GM04503 (cell line): Measurements from ENCODE around the gene TIMP1.
"Not testable (repeated sequence)": the region's sequence is repeated elsewhere in the genome, so short reads cannot be mapped to it uniquely, and the experiment has no call there.

Experiments used
- DNase-seq: peaks from one replicate; pipeline ENCODE4 v3.0.0-alpha.2; 2012; ENCODE audit warnings: low read depth

The TIMP1 gene

GRCh38 chrX:47603125-47603524 lies 20.9 kb downstream of the TIMP1 start:
- not testable (repeated sequence) for DNase-seq

- DNase-seq, result no peak
Observed at GRCh38 chrX:47605024-47605423, 22.8 kb downstream of the TIMP1 start.

DNA sequence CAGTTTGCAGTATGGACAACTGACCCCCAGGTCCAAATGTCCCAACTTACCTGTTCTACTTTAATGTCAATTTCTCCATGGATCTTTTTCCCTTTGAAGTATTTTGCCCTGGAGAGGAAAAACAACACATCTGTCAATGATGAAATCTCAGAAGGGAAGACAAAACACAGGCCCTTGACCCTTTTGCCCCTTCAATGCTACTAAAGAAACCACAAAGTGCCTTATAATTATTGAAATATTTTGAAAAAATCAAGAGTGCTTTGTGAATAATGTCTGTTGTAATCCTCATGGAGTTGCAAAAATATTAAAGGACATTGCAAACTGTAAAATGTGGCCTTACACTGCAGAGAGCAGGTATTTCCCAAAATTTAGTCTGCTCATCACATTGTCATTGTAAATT lies 24.9 kb downstream of the TIMP1 start:
- DNase-seq, result no peak

DNA sequence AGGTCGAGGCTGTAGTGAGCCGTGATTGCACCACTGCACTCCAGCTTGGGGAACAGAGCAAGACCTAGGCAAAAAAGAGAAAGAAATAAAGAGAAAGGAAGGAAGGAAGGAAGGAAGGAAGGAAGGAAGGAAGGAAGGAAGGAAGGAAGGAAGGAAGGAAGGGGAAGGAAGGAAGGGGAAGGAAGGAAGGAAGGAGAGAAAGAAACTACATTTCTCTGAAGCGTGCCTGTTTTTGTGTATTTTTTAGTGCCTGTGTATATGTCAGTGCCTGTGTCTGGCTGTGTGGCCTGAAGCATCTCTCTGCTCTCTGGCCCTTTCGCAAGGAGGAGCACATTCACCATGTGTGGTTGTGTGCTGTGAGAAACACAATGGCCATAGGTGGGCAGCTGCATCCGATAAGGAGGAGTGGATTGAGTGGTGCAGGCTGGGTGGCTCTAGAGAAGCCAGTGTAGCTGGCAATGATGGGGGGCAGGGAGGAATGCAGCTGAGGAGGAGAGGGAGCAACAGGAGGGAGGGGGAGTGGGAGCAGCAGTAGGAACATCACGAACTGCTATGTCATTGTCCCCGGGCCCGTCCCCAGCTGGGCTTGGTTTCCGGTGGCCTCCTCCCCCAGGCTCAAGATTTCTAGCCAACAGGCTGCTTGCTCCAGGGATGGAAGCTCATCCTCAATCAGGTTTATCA lies 26.0 kb downstream of the TIMP1 start:
- no peak for DNase-seq

DNA sequence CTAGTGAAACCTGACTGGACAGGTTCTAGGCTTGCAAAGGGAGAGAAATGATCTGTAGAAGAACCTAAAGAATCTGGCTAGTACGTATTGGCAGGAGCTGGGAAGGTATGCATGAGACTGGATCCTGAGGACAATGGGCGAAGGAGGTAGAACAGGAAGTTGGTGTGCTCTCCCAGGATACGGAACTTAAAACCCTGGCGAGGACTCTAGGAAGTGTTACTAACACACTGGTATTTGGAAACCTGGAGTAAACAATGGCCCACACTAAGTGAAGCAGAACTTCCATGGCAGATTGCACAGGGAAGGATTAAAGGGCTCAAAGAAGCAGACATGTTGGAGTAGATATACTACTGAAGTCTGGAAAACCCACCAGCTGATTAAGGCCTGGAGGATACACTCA lies 28.3 kb downstream of the TIMP1 start:
- DNase-seq, result no peak

GRCh38 chrX:47611489-47611888 lies 29.3 kb downstream of the TIMP1 start:
- DNase-seq, result no peak

GRCh38 chrX:47611926-47612325 lies 29.7 kb downstream of the TIMP1 start:
- DNase-seq, result no peak

DNA sequence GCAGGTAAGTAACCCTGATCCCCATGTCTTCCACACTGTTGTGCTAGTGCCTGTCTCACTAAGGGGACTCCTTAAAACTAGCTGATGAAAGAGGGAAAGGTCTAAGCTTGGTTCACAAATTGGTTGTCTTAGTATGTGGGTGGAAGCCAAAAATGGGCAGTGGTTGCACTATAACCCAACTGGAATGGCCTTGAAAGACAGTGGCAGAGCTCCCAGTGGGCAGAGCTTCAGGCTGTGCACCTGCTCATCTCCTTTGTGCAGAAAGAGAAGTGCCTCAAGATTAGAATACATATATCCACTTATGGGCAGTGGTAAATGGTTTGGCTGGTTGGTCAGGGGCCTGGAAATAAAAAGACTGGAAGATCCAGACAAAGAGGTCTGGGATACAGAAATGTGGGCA lies 30.2 kb downstream of the TIMP1 start:
- no peak for DNase-seq

DNA sequence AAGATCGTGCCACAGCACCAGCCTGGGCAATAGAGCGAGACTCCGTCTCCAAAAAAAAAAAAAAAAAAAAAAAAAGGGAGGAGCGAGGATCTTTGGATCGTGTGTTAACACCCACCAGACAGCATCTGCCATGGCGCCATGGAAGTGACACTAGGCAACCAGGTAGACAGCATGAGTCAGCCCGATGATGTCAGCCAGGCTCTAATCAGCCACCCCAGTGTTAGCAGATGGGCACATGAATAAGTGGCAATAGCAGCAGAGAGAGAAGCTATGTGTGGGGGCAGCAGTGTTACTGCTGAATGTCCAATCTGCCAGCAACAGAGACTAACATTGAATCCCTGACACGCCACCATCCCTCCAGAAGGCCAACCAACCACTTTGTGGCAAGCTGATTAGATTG lies 30.8 kb downstream of the TIMP1 start:
- no peak for DNase-seq

- DNase-seq, result no peak
Observed at GRCh38 chrX:47614618-47615017, 32.4 kb downstream of the TIMP1 start.

GRCh38 chrX:47618923-47619485 lies 36.8 kb downstream of the TIMP1 start:
- no peak for DNase-seq

- no peak for DNase-seq
Observed at GRCh38 chrX:47619486-47620302, 37.5 kb downstream of the TIMP1 start, which contains the start of gene SYN1. Gene SYN1 (minus strand): TSS chrX:47619857. CDS start chrX:47619728, 129 bp downstream.

- no peak for DNase-seq
Observed at GRCh38 chrX:47620303-47620685, 38.1 kb downstream of the TIMP1 start.

GRCh38 chrX:47621851-47622250 lies 39.6 kb downstream of the TIMP1 start:
- no peak for DNase-seq

- DNase-seq, result peak; percentile 17
Observed at GRCh38 chrX:47623540-47624027, 41.3 kb downstream of the TIMP1 start.

GRCh38 chrX:47625365-47625764 lies 43.1 kb downstream of the TIMP1 start:
- no peak for DNase-seq

DNA sequence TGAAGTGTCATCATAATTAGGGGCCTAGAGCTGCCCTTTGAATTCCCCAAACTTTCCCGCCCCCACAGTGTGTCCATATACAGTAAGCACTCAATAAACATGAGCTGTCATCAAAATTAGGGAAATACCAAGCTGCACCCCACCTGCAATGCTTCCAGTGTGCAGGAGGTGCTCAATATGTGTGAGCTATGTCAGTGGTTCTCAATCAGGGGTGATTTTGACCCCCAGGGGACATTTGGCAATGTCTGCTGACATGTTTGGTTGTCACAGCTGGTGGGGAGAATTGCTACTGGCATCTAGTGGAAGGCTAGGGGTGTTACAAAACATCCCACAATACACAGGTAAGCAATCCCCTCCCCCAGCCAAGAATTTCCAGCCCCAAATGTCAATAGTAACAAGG lies 46.7 kb downstream of the TIMP1 start:
- no peak for DNase-seq

- no peak for DNase-seq
Observed at GRCh38 chrX:47629419-47630200, 47.4 kb downstream of the TIMP1 start, which contains the start of gene CFP. Gene CFP (minus strand): TSS chrX:47629930. CDS start chrX:47629844, 86 bp downstream.

GRCh38 chrX:47631676-47632075 lies 49.4 kb downstream of the TIMP1 start:
- no peak for DNase-seq

DNA sequence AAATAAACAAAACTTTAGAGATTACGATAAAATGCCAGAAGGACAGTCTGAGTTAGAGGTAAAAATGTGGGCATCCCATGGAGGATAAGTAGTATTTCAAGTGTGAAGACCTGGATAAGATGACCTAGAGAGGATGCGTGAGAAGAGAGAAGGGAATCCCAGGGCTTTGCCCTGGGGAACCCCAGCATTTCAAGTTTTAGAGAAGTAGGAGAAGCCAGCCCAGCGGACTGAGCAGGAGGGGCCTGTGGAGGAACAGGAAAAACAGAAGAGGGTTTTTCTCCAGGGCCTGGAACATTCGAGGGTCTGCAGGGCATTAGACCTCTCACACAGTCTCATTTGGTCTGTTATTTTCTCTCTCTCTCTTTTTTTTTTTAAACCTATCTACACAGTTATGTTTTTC lies 50.4 kb downstream of the TIMP1 start:
- no peak for DNase-seq

GRCh38 chrX:47633689-47634590 lies 51.7 kb downstream of the TIMP1 start:
- no peak for DNase-seq
